Stimulated activated CD8-positive, alpha-beta memory T cell treated with anti-CD3 and anti-CD28 coated beads, Interleukin-12 subunit alpha, Interleukin-12 subunit beta, amount 100 ng/mL, for 1 hour (primary cell): ENCODE measurements around the gene BANP.
"Not testable (repeated sequence)": the region's sequence is repeated elsewhere in the genome, so short reads cannot be mapped to it uniquely, and the experiment has no call there.

Source experiments
- DNase-seq: peaks from one replicate; pipeline ENCODE4 v3.0.0-alpha.2; 2020; ENCODE audit warnings: low read depth

BANP gene

DNA sequence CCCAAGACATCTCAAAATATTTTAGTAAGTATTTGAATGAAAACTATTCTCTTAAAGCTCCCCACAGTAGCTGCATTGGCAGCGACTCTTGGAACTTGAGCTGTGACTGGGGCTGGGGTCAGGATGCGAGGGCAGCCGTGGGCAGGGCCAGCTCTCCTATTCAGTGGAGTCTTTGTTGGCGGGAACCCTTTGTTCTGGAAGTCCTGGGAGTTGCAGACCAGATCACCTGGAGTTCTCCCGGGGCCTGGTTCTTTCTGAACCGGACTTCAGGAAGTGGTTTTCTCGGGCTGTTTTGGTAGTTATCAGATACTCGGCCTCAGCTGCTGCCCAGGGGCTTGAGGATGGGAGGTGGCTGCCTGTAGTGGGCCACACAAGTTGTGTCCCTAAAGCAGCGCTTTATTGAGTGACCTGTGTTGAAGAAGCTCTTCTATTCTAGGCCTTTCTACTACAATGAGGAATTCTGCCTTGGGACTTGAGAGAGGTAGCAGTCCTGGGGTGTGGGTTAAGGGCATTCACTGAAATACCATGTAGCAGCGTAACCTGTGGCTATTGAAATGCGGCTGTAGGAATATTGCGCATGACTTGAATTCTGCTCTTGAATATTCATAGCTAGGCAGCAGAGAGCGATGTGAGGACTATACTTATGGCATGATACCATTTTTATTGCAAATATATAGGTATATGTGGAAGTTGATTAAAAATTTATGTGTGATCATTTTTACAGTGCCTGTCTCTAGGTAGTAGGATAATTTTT lies 77.1 kb downstream of the BANP start:
- DNase-seq = not testable (repeated sequence)

- DNase-seq = no peak
Observed at GRCh38 chr16:88030498-88030897, 79.3 kb downstream of the BANP start.

- not testable (repeated sequence) for DNase-seq
Observed at GRCh38 chr16:88030961-88031360, 79.7 kb downstream of the BANP start.

- not testable (repeated sequence) for DNase-seq
Observed at GRCh38 chr16:88033003-88033740, 81.9 kb downstream of the BANP start.

DNA sequence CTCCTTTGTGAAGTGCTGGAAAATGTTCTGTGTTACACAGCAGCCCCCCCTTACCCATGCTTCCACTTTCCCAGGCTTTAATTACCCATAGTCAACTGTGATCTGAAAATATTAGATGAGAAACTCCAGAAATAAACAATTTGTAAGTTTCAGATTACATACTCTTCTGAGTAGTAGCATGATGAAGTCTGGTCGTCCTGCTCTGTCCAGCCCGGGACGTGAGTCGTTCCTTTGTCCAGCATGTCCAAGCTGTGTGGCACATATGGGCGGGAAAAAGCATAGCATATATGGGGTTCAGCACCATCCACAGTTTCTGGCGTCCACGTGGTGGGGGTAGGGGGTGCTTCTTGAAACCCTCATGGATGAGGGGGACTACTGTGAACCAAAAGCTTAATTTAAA lies 83.5 kb downstream of the BANP start:
- no peak for DNase-seq

DNA sequence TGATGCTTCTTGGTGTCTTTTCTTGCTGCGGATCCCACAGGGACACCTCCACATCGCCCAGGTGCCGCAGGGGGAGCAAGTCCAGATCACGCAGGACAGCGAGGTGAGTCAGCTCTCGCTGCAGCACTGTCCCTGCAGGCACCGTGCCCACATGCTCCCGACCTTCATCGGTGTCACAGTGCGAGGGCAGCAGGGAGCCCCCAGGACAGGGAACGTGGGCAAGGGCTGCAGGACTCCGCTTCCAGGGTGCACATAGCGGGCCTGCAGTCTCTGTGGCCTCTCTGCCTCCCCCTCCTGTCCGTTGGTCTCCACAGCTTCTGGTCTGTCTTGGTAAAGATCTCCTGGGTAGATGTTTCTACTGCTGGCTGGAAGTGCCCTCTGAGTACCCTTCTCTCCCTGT lies 84.1 kb downstream of the BANP start:
- no peak for DNase-seq

DNA sequence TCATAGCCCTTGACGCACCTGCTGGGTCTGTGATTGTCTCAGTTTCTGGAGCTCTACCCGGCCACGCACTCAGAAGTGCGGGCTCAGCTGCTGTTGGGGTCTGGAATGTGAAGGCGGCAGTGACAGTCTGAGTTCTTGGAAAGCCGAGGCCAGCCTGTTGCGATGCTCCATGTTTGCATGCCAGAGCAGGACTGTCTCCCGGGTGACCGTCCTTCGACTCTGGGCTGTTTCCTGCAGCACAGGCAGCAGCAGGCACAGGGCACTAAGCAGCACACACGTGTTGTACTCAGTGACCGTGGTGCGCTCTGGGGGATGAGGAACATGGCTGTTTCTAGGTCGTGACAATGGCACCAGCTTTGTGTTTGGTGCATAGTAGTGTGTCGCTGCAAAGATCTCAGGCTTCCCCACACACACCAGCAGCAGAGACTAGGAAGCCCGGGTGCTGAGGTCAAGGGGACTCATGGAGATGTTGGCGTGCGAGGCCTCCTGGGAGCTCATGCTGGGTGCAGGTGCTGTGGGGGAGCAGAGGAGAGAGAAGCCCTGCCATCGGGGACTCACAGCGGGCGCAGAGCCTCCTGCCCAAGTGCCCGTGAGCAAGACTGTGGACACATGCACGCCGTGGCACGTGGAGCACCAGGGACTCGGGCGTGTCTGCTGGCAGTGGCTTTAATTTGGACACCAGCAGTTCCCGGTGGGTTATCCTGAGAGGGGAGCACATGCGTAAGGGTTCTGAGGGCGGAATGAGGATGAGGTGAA lies 84.8 kb downstream of the BANP start:
- not testable (repeated sequence) for DNase-seq

- not testable (repeated sequence) for DNase-seq
Observed at GRCh38 chr16:88036640-88036996, 85.4 kb downstream of the BANP start.

DNA sequence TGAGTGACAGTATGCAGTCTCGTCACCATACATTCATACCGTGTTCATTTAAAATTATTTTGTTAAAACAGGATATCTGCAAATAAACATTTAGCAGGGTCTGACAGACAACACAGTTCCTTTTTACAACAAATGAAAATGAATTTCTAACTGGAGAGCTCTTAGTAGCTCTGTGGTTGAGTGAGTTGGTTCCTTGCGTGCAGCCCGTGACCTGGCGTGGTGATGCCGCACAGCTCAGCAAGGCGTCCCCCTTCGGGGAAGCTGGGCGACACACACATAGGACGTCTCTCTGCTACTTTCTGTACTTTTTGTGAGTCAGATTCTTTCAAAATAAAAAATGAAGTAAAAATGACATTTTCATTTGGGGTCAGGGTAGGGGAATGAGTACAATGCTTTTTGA lies 86.1 kb downstream of the BANP start:
- DNase-seq = not testable (repeated sequence)

DNA sequence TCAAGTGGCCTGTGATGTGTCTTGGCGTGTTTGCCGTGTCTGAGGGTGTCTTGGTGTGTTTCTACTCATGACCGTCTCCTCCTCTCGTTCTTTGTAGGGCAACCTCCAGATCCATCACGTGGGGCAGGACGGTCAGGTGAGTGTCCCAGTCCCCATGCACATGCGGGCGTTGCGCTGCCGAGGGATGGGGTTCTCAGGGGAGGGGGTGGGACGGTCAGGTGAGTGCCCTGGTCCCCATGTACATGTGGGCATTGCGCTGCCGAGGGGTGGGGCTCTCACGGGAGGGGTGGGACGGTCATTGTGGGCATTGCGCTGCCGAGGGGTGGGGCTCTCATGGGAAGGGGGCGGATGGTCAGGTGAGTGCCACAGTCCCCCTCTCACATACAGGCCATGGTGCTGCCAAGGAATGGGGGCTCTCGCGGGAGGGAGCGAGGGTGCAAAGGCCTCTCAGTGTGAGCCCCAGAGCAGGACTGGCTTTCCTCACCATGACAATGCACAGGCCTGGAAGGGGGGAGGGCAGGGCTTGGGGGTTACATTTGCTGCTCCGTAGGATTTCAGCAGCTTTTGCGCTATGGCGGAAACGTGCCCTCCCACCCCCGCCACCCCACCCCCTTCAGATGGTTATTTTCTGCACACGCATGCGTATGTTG lies 86.8 kb downstream of the BANP start:
- DNase-seq = not testable (repeated sequence)

- DNase-seq = not testable (repeated sequence)
Observed at GRCh38 chr16:88038526-88038908, 87.3 kb downstream of the BANP start.

DNA sequence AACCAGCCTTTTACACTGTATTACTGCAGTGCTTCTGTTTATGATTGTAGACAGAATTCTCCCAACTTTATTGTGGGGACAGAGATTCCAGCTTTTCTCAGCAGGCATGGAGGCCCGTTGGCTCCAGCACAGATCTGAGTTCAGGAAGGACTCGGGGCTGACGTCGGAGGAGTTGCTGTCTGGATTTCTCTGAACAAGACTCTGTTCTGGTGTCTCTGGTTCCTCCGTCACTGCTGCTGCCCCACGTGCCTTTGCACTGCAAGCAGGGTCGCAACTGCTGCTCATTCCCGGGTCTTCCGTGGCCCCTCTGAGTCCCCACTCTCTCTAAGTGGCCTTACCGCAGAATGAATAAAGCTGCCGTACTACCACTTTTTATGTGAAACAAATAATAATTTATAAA lies 88.4 kb downstream of the BANP start:
- no peak for DNase-seq

DNA sequence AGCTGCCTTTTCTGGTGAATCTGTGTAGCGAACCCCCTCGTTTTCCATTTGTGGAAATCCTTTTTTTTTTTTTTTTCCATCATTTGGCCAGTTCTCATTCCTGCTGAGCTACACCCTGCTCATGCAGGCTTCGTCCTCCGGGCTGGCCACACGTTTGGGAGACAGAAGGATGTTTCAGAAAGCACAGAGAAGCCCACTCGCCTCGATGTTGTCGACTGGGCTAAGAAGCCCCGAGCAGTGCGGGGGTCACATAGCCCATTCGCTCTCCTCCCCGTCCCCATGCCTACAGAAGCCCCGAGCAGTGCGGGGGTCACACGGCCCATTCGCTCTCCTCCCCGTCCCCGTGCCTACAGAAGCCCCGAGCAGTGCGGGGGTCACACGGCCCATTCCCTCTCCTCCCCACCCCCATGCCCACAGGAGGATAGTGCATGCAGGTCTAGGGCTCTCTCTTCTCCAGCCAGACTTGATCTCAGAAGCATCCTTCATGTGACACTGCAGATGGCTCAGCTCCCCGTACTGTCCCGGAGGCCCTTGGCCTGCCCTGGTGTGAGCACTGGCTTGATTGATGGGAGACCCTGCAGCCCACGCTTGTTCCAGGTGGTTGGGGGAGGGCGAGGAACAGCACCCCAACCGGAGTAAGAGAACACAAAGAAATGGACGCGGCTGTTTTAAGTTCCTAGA lies 89.1 kb downstream of the BANP start:
- DNase-seq = not testable (repeated sequence)

DNA sequence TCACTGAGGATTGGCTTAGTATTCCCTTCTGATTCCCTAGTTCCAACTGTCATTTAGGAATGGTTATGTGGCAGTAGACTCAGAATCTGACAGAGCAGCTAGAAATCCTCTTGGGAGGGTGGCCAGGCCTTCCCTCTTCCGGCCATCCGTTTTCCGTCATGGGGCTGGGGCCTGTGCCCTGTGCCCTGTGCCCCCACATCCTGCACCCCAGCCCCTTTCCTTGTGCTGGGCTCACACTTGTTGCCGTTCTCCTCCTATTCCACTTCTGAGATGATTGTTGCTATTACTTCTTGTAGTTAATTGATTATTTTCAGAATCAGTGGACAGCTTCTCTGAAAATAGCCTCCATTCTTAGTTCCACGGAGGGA lies 89.6 kb downstream of the BANP start:
- DNase-seq = not testable (repeated sequence)

GRCh38 chr16:88041506-88041905 lies 90.3 kb downstream of the BANP start:
- DNase-seq = not testable (repeated sequence)

GRCh38 chr16:88041986-88042562 lies 90.8 kb downstream of the BANP start:
- DNase-seq = not testable (repeated sequence)

DNA sequence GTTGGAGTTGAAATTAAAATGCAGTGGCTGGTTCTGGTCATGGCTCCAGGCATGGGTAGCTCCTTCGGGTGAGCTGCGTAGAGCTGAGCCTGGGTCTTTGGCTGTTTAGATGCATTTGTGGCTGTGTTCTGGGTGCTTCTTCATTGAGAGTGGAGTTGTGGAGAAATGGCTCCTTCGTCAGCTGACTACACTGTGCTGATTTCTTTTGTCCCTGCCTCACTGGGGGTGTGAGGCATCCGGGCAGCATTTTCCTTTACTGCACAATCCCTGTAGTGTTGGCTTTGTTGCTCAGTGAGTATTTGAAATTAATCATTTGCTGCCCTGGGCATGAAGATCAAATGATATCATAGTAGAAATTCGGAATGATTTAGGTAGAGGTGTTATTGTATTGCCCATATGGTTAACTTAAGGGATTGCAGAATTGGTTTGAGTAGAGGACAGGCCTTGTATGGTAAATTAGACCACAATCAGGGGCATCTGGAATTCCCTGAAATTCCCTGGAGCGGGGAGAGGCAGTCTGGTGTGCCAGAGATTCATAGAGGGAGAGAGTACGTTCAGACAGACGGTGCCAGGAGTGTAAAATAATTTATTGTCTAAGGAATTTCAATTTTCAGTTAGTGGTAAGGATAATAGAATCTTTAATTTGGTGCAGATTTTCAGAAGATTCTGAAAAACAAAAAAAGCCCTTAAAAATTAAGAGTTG lies 92.1 kb downstream of the BANP start:
- not testable (repeated sequence) for DNase-seq

GRCh38 chr16:88044121-88044581 lies 92.9 kb downstream of the BANP start:
- not testable (repeated sequence) for DNase-seq

DNA sequence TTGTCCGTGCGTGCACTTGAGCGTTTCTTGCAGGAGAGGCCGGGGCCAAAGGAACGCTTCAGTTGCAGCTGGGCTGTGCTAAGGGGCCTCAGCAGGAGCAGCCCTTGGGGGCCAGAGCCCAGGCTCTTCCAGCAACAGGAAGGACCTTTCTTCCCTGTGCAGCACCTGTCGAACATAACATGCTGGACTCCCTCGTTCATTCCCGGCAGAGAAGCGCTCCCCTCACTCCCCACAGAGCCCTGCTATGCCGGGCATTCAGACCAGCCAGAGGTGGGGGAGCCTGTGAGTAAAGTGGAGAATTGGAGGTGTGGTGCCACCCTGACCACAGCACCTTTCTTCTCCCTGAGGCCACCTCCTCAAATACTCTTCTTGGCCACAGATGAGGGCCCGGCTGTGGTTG lies 94.1 kb downstream of the BANP start:
- DNase-seq = not testable (repeated sequence)

DNA sequence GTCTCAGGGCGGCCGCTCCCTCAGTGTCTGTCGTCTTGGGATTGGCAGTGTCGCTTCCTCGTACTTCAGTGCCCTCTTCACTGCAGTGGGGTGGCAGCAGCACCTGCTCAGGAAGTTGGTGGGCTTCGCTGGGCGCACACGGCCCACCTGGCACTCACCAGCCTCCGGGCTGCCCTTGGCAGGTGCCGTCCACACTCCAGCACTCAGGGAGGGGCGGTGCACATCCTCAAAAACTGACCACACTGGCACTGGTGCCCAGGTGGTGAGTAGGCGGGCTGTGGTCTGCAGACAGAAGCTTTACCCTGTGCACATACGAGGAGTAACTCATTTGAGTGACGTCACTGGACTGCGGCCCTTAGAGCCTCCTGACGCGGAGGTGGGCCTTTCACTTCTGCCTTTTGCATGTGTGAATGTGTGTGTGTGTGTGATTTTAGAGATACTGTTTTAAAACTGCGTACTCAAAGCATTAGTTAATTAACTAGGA lies 94.6 kb downstream of the BANP start:
- no peak for DNase-seq
